ENCODE measurements around the gene ZYX.

Gene ZYX, protein sequence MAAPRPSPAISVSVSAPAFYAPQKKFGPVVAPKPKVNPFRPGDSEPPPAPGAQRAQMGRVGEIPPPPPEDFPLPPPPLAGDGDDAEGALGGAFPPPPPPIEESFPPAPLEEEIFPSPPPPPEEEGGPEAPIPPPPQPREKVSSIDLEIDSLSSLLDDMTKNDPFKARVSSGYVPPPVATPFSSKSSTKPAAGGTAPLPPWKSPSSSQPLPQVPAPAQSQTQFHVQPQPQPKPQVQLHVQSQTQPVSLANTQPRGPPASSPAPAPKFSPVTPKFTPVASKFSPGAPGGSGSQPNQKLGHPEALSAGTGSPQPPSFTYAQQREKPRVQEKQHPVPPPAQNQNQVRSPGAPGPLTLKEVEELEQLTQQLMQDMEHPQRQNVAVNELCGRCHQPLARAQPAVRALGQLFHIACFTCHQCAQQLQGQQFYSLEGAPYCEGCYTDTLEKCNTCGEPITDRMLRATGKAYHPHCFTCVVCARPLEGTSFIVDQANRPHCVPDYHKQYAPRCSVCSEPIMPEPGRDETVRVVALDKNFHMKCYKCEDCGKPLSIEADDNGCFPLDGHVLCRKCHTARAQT
- 70.2 to 80.3 reads per million in 2 donors for total RNA-seq

GRCh38 chr7:143380646-143381426, at the start of gene ZYX:
Gene ZYX, plus strand, starts transcription at chr7:143381345. Its CDS starts 227 bp downstream, at chr7:143381572.
- peak; percentile 79 for DNase-seq

DNA sequence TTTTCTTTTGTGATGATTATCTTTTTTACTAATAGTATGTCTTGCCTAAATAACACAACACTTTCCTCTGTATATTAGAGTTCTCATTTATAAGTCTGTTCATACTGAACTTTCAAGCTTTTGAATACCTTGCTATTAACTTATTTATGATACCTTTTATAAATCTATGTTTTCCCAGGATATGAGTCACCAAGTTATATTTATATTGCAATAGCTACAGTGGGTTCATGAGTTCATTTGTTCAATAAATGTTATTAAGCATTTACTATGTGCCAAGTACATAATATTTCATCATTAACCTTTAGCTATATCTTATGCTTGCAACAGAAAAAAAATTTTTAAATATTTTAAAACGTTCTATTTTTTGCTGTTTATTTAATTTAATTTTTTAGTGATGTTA, 46.9 kb upstream of the ZYX start:
- DNase-seq = no peak

GRCh38 chr7:143337216-143337615, 43.9 kb upstream of the ZYX start:
- no peak for DNase-seq

DNA sequence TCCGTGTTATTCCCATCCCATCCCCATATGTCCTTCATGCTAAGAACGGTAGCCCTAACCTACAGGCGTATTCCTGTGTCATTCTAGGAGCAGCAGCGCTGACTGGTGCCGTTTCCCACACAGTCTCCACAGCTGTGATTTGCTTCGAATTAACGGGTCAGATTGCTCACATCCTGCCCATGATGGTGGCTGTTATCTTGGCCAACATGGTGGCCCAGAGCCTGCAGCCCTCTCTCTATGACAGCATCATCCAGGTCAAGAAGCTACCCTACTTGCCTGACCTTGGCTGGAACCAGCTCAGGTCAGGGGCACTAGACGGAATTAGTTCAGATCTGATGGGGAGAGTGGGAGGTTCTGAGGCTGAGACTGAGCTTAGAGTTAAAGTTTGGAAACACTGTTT, 39.3 kb upstream of the ZYX start:
- DNase-seq = no peak

DNA sequence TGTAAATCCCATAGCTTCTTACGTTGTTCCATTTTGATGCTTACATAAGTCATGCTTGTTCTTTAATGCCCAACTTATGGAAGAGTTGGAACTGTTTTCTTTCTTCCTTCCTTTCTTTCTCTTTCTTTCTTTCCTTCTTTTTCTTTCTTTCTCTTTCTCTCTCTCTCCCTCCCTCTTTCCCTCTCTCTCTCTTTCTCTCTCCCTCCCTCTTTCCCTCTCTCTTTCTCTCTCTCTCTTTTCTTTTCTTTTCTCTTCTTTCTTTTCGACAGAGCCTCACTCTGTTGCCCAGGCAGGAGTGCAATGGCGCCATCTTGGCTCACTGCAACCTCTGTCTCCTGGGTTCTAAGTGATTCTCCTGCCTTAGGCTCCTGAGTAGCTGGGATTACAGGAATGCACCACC, 37.5 kb upstream of the ZYX start:
- no peak for DNase-seq

GRCh38 chr7:143345428-143345900, 35.7 kb upstream of the ZYX start:
- peak; percentile 49 for DNase-seq

DNA sequence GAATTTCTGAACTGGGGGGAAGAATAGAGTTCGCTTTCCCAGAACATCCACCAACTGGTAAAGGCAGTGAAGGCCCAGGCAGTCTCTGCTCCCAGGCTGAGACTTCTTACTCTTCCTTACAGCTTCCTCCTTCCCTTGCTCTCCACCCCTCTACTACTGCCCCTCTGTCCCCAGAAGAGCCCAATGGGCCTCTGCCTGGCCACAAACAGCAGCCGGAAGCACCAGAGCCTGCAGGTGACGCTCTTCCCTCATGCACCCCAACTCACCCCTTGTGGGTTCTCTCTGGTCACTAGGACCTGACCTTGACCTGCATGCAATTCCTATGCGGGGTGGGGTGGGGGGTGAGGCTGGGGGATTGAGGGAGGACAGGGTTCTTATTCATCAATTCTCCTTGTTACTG, 35.1 kb upstream of the ZYX start:
- DNase-seq = no peak

DNA sequence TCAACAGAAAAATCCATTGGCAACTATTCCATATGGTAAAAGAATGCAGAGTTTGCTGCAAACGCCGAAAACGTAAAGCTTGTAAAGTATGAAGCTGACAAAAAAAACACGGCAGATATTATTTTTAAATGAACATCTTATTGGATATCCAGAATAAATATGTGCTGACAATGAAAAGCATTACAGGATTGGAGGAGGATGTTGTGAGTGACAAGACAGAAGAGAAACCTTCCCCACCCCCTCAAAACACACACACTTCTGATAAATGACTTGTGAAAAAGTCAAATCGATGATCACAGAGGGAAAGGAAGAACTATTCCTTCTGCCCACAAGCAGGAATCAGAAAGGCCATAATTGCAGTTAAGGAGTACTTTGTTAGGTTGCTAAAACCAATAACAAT, 33.2 kb upstream of the ZYX start:
- no peak for DNase-seq

DNA sequence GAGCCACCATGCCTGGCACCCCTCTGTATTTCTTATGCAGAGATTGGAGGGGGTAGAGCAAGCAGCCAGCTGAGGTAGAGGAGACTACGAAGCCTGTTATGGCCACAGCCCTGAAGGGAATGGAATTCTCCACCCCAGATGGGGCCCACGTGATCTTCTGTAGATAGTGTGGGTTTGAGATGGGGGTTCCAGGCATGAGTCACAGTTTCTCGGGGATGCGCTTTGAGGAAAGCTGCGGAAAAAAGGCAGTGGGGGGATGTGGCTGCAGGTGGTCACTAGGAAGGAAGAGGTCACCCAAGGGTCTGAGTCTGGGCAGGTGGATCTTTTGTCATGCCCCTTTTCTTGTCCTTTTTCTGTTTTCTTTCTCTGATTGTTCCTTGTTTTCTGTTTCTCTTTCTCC, 30.1 kb upstream of the ZYX start:
- no peak for DNase-seq

- DNase-seq = no peak
These were observed 29.6 kb upstream of the ZYX start for GRCh38 chr7:143351574-143351973.

DNA sequence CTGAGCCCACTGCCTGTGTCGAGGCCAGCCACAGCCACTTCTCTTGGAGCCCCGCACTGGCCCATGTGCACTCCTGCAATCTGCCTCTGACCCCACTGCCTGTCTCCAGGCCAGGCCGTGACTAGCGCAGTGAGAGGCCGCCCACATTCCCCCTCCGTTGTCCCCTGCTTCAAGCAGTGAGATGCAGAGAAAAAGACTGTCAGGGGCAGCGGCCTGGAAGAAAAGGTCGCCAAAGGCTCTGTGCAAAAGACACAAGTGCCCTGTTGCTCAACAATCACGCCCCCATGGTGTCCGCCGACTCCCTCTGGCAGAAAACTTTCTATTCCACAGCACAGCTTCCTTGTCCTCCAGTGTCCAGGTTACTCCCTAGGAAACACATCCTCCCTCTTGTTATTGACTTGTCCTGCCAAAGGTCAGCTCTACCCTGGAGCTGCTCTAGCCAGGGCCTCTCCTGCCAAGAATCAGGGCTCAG, 28.6 kb upstream of the ZYX start:
- no peak for DNase-seq

- DNase-seq = no peak
These were observed 26.8 kb upstream of the ZYX start for GRCh38 chr7:143354376-143354775.

DNA sequence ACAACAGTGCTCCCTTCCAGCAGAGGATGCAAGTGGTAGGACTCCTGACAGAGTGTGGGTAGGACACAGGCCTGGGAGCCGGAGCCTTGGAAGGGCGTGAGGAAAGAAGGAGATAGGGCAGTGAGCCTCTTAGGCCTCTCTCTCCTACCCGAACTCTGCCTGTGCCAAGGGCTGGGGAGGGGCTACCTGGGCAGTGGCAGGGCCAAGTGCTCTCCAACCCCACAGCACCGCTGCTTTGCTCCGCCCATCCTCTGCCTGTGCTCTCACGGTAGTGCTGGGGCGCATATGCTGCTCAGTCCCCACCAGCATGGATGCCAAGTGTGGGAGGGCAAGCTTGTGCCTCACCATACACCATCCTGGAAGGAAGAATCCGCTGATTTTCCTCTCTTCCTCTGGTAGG, 26.2 kb upstream of the ZYX start:
- no peak for DNase-seq

DNA sequence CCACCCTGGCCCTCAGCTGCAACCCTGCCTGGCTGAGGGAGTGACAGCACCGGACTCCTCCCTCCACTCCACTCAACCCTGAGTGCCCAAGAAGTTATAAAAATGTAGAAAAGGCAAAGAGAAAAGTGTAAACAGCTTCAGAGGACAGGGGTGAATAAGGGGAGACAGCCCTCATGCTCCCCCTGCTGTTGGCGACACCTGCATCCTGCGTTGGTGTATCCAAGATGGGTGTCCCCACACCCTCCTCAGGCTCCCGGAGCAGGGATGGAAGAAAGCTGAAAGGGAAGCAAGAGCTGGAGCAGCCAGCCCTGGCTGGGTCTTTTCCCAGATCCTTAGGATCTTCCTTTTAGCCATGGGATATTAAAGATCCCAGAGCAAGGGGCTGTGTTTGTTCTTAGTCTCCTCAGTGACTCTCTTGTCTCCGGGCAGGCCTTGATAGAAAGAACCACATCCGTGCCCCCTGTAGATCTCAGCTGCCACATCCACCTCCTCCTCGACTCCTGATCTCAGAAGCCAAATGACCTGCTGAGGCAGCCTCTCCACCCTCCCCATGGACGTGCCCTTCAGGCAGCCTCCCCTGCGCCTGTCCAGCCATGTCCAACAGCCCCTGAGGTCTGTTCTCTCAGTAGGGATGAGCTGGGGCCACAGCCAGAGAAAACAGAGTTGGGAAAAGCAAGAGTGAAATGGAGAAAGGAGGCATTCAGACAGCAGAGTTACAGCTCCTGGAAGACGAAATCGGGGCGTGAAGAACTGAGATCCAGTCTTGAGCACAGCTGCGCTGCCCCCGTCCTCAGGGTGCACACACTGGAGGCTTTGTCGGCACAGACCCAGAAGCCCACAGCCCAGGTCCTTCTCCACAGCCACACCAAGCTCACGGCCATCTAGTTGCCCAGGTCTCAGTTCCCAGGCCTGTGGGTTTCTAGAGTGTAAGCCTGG, 25.4 kb upstream of the ZYX start:
- no peak for DNase-seq

DNA sequence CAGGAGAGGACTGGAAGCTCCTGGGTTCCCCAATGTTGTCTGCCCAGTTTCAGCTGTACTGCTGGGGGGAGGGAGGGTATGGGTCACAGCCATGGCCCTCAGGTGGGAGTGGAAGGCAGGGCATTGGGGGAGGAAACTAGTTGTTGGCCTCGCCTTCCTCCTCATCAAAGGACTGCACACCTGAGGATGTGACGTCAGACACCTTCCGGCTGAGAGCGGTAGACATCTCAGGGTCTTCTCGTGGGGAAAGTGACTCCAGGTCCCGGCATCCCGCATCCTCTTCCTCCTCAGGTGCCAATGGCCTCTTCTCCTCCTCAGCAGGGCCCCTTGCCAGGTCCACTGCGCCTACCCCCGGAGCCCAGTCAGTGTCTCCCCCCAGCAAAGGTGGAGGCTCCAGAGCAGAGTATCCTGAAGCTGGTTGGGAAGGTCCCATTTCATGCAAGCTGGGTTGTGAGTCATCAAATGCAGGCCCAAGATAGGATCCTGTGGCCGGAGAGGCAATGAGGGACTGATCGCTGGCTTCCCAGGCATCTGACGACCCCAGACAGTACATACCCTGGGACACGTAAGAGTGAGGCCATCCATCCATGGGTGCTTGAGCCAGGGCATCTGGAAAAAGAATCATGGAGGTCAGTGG, 24.6 kb upstream of the ZYX start:
- no peak for DNase-seq

- DNase-seq = no peak
These were observed 22.5 kb upstream of the ZYX start for GRCh38 chr7:143358626-143359025.

DNA sequence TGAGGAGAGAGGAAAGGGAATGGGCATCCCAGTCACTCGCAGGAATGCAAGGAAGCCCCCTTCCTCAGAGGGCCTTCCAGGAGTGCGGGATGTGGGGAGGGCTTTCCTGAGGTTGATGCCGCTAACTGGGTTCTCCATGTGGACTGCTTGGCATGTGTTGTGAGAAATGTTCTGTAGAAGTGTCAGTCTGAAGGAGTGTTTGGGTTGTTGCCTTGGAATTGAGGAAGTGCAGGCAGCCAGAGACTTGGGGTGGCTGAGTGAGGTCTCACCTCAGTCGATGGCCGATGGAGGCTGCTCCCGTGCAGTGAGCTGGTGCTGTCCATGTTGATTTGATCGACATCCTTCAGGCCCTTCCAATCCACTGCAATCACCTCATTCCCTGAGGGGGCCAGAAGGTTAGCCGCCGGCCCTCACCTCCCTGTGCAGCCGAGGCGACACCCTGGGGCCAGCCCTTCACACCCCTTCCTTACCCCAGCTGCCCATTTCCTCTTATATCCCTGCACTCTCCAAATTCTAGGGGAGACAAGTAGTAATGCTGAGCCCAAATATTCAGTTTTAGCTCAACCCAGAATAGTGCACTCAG, 21.3 kb upstream of the ZYX start:
- no peak for DNase-seq

DNA sequence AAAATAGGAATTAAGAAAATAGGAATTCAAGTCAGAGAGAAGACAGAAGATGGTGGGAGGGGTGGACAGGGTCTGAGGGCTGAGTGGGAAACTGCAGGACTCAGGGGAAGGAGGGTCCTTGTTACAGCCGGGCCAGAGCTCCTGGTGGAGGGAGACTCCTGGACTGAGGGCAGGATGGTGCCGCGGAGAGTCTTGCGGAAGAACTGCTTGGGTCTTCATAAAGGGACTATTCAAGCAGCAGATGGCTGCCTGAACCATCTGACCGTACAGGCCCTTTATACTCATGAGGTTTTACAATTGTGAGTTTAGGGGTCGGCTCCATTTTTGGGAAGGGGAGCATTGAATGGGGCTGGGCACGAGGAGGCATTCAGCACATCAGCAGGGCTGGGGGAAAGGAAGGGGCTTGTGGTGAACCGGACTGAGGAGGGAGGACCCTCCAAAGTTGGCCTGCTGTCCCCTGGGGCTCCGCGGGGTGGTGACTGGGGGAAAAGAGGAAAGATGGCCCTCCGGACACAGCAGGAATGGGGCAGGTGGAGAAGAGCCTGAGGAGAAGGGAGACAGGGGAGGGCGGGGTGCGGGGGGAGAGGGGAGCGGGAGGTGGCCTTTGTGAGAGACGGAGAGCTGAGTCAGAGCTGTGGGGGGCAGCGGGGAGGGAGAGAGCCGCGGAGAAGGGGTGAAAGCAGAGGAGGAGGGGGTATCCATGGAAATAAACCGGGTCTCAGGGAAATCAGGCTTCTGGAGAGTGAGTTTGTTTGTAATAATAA, 20.2 kb upstream of the ZYX start:
- no peak for DNase-seq

- no peak for DNase-seq
These were observed 19.5 kb upstream of the ZYX start for GRCh38 chr7:143361552-143362130.

Data from T-helper 9 cell (primary cell).